GM19463 (cell line): Measurements from ENCODE around the gene CWC27.

ENCODE experiments used
- ATAC-seq: cut with Tn5 transposase; IDR thresholded peaks from one replicate; pipeline ENCODE4 v1.9.1; 2021; ENCODE audit warnings: mild to moderate bottlenecking, moderate library complexity; ENCODE audit not compliant: unreplicated experiment

Gene CWC27

DNA sequence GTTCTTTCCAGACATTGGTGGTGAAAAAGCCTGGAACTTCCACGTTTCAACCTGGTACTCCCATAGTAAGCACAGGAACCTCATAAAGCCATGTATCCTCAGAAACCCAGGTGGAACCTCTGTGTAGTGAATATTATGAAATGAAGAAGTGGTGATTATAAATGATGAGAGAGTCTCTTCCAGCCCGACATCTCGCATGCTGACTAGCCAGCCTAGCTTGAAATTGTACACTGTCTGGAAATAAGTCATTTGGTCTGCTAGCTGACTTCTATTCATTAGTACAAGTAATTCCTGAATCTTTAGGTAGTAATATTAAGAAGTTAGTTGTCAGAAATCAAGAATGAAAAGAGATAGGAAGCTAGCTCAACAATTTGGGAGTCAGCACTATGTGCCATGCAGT is 203.3 kb downstream of the CWC27 start:
- no peak for ATAC-seq

DNA sequence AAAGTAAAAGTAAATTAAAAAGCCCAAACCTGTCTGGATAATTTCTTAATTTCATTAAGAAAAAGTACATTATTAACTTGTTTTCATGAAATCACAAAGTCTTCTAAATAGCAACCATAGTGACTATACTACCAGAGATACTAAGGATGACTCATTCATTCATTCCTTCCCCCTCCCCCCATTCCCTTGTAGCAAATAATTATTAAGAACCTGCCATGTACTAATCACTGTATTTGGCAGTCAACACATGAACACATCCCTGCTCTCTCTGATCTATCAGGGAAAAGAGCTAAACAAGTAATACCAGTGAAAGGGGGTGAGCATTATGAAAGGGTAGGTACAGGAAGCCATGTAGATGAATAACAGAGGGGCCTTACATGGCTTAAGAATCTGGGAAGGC is 203.9 kb downstream of the CWC27 start:
- no peak for ATAC-seq

DNA sequence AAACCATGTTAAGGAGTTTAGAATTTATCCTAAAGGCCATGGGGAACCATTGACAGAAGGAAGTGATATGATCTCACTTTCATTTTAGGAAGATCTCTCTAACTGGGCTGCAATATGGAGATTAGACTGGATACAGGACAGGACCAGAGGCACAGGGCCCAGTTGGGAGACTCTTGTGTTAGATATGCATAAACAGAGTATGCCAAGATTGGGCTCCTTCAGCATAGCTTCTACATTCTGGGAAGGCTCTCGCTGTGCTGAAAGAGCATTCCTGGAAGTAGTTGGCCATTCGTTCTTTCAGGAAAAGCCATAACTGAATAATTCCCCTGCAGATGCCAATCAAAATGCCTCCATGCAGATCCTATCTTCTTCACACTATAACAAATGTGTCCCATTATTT is 204.5 kb downstream of the CWC27 start:
- ATAC-seq: no peak

DNA sequence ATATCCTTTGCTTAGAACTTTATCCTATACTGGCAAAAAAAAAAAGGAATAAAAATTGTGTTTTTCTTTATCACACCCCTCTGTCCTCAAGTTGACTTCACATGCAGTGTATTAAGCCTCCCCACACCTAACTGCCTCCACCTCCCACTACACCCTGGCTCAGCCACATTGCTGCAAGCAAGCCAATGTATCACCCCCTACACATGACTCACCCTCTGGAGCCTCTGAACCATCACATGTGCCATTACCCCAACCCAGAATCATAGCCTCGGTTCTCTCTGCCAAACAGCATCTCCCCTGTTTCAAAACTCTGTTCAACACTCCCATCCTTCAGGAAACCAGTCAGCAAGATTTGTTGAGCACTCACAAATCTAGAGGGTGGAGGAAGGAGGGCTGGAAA is 209.0 kb downstream of the CWC27 start:
- ATAC-seq: no peak

DNA sequence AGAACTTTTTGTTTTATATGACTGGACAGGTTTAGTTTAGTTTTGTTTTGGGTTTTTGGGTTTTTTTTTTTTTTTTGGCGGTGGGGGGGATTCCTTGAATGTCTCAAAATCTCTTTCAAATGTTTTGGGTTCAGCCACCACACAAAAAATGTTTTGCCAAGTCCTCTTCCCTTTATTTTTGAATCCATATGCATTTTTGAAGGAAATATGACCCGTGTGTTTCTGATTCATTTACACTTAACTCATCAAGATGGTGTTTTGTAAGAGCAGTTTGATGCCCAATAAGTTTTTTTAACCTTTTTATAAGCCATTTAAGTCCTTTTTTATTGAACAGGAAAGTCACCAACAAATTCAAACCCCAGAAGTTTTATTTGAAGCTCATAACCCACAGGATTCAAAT is 209.8 kb downstream of the CWC27 start:
- no peak for ATAC-seq

DNA sequence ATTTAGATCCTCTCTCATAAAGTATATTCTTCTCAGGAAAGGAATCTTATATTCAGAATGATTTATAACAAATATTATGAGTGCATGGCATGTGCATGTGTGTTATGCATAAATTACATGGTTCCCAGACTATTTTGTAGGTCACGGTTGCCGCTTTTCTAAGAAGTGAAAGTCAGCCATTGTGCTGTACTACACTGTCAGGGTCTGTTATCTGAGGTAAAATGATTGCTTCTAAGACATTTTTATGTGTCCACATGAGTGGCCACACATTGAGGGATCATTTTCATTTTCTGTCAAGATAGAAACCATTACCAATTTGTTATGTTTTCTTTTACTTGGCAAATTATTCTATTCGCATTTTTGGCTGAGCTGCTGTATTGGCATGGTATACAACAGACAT is 210.8 kb downstream of the CWC27 start:
- no peak for ATAC-seq

DNA sequence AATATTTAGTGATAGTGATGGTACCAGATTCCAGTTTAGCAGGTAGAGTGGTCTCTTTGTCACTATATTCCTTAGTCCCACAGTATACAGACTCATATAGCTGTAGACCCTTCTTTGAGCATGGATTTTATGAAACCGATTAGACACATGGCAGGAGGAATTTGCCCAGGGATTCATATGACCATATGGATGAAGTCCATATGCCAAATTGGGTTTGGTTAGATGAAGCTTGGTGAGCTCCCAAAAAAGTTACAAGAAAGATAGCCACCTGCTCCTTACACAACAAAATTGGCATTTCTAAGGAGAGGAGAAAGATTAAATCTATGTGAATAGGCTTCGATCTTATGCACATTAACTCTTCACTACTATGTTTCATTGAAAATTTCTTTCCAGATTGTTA is 211.4 kb downstream of the CWC27 start:
- ATAC-seq: no peak

DNA sequence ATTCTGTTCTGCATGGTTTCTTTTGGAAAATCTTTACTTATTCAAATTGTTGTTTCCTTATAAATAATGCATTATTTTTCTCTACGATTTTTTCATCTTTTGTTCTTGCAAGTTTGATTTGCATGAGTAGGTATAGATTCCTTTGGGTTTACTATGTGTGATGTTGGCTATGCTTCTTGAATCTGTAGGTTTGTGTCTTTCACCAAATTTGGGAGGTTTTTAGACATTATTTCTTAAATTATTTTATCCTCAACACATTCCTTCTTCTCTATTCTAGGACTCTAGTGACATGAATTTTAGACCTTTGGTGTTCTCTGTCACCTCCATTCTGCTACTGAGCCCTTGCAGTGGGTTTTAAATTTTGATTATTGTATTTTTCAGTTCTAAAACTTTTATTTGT is 219.0 kb downstream of the CWC27 start:
- no peak for ATAC-seq

DNA sequence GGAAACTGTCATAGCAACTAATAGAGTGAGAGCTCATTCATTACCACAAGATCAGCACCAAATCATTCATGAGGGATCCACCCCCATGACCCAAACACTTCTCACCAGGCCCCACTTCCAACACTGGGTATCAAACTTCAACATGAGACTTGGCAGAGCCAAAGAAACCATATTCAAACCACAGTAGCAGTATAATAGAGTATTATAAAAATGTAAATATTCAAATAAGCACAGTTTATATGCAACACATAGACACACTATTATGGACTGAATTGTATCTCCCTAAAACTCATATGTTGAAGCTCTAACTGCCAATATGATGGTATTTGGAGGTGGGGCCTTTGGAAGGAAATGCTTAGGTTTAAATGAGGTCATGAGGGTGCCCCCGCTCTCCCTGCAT is 240.5 kb downstream of the CWC27 start:
- ATAC-seq: no peak

DNA sequence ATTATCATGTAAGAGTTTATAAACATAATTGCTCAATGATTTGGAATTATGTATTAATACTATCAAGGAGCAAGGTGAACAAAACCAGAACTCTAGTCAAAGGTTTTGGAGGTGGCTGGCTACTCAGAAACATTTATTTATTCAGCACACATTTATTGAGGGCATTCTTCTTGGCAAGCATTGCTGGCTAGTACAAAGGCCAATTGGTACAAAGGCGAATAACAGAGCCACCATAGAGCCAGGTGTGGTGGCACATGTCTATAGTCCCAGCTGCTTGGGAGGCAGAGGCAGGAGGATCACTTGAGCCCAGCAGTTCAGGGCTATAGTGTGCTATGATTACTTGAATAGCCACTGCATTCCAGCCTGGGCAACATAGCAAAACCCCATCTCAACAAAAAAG is 242.1 kb downstream of the CWC27 start:
- no peak for ATAC-seq

DNA sequence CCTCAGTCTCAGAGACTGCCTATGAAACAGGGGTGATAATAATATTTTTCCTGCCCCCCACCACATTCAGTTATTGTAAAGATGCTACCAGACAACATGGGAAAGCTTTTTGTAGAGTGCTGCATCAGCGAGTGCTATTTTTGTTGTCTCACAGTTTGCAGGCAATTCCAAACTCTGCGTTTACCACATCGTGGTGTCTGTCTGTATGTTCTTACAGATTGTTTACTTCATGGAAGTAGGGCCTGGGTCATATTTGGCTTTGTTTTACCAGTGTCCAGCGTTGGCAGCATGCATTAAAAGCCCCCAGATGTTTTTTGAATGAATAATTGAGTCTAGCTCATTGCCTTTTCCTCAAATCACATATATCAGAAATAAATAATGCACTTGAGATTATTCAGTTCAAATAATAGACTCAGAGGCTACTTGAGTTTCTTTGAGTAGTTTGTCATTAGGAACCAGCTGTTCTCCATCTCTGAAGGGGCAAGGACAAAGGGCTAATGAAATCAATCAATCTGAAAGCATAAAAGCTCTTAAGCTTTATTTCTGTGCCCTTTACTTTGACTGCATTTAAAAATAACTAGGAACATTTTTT is 243.7 kb downstream of the CWC27 start:
- ATAC-seq: no peak

DNA sequence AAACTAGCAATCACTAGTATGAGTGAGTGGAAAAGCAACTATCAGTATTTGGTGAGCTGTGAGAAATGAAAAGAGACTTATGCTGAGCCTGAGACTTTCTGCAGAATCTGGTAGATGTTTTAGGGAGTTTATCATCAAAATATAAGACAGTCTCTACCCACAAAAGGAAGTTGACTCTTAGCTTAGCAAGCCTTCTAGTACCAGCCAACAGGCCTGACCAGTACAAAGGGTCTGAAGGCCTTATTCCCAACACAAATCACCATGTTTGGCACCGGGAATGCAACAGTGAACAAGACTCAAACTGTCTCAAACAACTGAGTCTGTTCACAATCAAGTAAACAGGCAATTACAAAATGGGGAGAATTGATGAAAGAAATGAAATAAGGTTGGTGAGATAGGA is 244.4 kb downstream of the CWC27 start:
- ATAC-seq: no peak

DNA sequence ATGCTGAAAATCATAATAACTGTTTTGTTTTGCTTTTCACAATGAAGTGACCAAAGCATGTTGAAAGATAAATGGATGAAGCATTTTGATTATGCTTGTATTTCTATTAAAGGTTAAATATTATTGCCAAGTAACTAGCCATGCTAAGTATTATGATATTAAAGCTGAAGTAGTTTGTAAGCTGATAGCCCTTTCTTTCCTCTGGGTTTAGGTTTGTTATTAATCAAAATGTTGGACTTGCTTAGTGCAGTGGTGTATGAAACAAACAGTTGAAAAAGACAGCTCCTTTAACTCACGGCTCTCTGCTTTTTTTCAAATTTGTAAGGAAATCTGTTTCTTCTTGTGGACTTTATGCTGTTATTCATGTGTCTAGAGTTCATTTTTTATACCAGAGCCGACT is 246.0 kb downstream of the CWC27 start:
- ATAC-seq: no peak

DNA sequence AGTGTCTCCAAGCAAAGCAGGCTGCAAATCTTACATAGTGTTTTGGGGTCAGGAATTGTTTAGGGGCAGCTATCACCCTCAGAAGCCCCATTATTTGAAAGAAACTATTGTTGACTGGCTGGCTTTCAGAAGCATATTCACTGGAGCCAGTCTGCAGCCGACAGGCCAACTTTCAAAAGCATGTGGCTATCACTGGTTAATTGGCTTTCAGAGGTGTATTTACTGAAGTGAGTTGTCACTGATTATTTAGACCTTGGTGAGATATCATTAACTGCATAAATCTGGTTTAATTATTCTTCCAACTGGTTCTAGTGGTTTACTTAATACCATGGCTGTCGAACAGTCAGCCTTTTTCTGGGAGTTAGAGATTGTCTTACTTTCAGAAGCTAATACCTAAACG is 247.0 kb downstream of the CWC27 start:
- ATAC-seq: no peak

DNA sequence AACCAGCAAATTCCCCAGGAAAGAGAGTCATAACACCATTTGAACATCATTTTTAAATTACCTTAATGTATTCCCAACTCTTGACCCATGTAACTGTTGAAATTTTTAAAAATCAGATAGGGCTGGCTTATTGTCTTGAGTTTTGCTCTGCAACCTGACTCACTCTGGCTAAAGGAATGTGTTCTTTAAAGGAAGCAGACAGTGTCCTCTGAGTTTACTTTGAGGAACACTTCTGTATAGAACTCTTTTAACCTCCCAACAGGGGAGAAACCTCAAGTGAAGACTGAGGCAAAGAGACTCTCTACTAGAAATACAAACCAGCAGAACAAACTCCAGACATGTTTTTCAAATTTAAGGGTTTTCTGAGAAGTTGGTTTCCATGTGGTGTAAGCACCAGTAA is 248.9 kb downstream of the CWC27 start:
- ATAC-seq: no peak

DNA sequence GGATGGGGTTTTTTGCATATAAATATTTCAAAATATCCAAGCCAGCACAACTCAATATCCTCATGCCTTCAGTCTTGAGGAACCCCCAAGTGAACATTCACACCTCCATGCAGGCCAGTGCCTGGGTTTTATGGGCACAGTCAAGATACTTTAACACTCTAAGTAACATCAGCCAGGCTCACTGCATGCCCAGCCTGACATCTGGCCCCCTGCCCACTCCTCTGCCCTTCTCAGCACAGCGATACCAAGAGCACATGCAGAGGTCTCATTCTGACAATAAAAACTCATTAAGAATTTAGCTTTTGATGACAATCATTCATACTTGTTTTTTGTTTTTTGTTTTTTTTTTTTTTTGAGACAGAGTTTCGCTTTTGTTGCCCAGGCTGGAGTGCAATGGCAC is 250.0 kb downstream of the CWC27 start:
- ATAC-seq: no peak

DNA sequence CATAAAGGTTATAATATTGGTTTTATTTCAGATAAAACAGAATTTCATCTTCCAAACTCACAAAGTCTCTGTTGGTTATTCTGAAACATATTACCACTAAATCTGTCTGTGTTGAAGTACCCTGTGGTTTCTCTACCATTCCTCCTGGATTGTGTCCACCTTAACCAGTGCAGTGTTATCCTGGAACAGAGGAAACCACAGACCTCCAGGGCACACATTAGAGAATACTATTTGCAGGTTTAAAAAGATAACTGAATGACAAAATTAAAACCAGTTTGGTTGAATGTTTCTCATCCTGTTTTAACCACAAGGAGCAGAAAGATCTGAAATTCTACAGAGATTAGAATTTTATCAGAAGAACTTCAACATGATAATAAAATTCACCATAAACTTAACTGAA is 251.8 kb downstream of the CWC27 start:
- ATAC-seq: no peak

DNA sequence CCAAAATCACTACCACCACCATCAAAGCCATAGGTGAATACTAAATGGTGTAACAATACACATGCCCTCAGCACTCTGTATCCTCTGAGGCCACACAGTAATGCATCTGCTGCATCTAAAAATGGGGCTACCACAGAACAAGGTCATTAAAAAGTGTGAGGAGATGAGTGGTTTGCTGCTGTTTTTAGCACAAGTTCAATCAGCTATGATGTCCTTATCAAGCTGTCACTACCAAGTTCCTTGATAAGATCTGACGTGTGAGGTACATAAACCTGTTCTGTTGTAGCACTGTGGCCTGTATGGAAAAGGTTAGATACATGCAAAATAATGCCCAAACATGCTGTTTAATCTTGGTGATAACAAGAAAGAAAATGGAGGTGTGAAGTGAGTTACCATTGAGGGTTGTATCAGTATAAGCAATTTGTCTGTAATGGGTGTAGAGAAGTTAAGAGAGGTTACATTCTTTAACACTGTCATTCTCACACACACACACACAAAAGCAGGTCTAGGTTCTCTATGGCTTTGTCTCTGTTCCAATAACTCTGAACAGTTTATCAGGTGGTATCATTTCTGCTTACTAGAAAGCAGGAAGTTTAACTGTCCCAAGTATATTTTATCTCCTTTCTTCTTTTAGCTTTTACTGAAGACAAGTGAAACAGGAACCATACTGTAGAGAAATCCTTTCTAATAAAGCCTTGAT is 252.9 kb downstream of the CWC27 start:
- peak; percentile 42 for ATAC-seq

DNA sequence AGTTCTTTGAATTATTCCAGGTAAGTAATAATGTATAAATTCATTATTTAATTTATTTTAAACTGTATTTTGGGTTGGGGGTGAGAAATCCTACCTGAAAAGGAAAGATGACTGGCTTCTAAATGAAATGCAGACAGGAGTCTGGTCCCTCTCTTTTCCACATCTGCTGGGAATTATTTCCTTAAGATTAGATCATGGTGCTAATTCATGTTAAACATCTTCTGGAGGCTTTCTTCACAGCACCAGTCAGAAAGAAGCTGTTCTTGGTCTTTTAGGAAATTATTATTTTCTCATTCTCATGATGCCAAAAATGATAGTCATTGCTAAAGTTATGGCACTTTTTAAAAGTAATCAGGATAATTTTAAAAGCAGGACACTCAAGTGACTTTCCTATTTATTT is 254.2 kb downstream of the CWC27 start:
- no peak for ATAC-seq

DNA sequence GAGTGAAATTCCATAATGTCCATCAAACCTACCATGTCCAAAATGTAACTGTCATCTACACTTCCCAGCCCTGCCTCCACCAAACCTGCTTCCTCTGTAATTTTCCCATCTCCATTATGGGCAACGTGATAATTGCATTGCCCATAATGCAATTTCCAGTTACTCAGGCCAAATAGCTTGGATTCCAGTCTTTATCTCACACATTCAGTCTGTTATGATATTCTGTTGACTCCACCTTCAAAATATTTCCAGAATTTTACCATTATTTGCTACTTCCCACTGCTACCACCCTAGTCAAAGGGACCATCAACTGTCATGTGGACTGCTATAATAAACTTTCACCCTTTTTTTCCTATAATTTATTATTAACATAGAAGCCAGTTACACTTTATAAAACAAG is 256.0 kb downstream of the CWC27 start:
- no peak for ATAC-seq

DNA sequence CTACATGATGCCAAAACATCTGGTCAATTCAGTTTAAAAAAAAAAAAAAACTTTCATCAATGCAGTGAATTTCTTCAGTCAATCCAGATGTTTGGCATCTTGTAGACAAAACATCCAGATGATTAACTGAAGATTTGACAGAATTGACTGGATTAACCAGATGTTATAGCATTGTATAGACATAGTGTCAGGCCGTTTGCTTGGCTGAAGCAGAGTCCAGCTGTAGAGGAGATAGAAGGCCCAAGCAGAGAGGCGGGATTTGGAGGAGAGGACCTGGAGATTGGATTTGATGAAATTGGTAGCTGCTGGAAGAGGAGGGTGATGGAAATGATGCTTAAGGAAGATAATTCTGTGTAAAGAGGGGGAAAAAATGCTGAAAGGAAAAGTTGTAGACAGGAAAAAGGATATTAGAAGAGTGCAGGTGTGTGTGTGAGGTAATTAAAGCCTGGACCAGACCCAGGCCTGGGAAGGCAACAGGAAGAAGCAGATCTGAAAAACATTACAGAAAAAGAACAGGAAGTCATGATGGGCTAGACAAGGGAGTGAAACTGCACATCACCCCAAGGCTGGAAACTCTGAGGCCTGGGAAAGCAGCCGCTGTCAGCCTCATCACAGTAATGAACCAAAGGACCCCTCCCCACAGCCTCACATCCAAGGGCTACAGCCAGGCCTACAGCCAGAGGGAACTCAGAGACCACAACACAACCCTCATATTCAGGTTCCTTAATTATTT is 258.3 kb downstream of the CWC27 start:
- peak; percentile 60 for ATAC-seq

DNA sequence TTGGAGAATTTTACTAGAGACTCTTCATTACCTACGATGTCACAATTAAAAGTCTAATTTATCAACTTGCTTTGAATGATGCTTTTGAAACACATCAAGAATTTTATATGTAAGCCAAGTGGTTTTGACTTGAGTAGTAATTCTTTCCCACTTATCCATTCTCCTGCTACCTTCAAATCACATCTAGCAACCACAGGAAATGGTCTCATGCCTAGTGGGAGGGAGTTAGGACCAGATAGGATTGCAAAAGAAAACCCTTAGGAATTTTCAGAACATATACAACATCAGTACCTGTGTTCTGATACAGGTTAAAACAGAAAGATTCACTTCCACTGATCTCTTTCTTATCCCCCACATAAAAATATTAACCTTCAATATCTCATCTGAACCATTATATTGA is 260.4 kb downstream of the CWC27 start:
- no peak for ATAC-seq
